ENCODE results near the gene HERPUD2. TPM values are rescaled to one million over a fixed set of nuclear protein-coding genes. Genes with fewer than 3 reads are reported as not detected.

Gene HERPUD2
- total RNA-seq, 2 donors from 2014 or later, result 24.2 to 30.1 TPM

GRCh38 chr7:35726654-35727053 lies 31.7 kb upstream of the HERPUD2 start:
- no peaks in the 10 kb centered on the region for H3K36me3 ChIP-seq (ENCODE audit: control insufficient read depth, insufficient read depth, low read length)
- H3K27ac ChIP-seq (ENCODE audit: low read depth, low read length), result no peak overlapping the region
- Mint-ChIP-seq H3K9me3 (no peaks in the 10 kb centered on the region), H3K4me3 (no peak overlapping the region), H3K4me1 (peaks cover 18% of the 10 kb centered on the region), H3K27me3 (ENCODE audit: insufficient read depth) (no peaks in the 10 kb centered on the region), H3K27ac (no peak overlapping the region), H3K36me3 (ENCODE audit: low read depth) (no peaks in the 10 kb centered on the region)
- no peak overlapping the region for H3K9ac ChIP-seq (ENCODE audit: extremely low read depth, low read length, poor library complexity, severe bottlenecking)
- TF ChIP-seq CTCF (conservative IDR thresholded peaks at IDR 0.05), result no peak
- H3K9me3 ChIP-seq (ENCODE audit: control insufficient read depth, low read length), result no peaks in the 10 kb centered on the region
- H3K4me3 ChIP-seq (ENCODE audit: low read length), result no peak overlapping the region
- 94 to 100% methylated on average over 3 of the region's 3 CpGs for WGBS, 2 experiments (ENCODE audit: insufficient coverage in 1 of 2, insufficient read length in 1 of 2)
- H3K4me1 ChIP-seq (ENCODE audit: control insufficient read depth, insufficient read depth, low read length), result no peaks in the 10 kb centered on the region
- no peaks in the 10 kb centered on the region for H3K27me3 ChIP-seq (ENCODE audit: control insufficient read depth, insufficient read depth, low read length, poor library complexity, severe bottlenecking)
- DNase-seq, result no peak

GRCh38 chr7:35725280-35725680 lies 30.3 kb upstream of the HERPUD2 start:
- H3K4me1 ChIP-seq (ENCODE audit: control insufficient read depth, insufficient read depth, low read length), result no peaks in the 10 kb centered on the region
- no peak overlapping the region for H3K27ac Mint-ChIP-seq
- no peaks in the 10 kb centered on the region for H3K27me3 Mint-ChIP-seq (ENCODE audit: insufficient read depth)
- H3K36me3 Mint-ChIP-seq (ENCODE audit: low read depth), result no peaks in the 10 kb centered on the region
- H3K4me3 Mint-ChIP-seq, result no peak overlapping the region
- H3K9ac ChIP-seq (ENCODE audit: extremely low read depth, low read length, poor library complexity, severe bottlenecking), result no peak overlapping the region
- no peaks in the 10 kb centered on the region for H3K9me3 Mint-ChIP-seq
- H3K27me3 ChIP-seq (ENCODE audit: control insufficient read depth, insufficient read depth, low read length, poor library complexity, severe bottlenecking), result no peaks in the 10 kb centered on the region
- no peaks in the 10 kb centered on the region for H3K36me3 ChIP-seq (ENCODE audit: control insufficient read depth, insufficient read depth, low read length)
- TF ChIP-seq CTCF (conservative IDR thresholded peaks at IDR 0.05), result no peak
- H3K9me3 ChIP-seq (ENCODE audit: control insufficient read depth, low read length), result no peaks in the 10 kb centered on the region
- H3K27ac ChIP-seq (ENCODE audit: low read depth, low read length), result no peak overlapping the region
- peaks cover 18% of the 10 kb centered on the region for H3K4me1 Mint-ChIP-seq
- DNase-seq, result no peak
- 96 to 100% methylated on average over 5 to 10 of the region's 10 CpGs for WGBS, 2 experiments (ENCODE audit: insufficient coverage in 1 of 2, insufficient read length in 1 of 2)
- H3K4me3 ChIP-seq (ENCODE audit: low read length), result no peak overlapping the region

- Histone ChIP-seq H3K27ac (ENCODE audit: low read depth, low read length) (no peak overlapping the region), H3K36me3 (ENCODE audit: control insufficient read depth, insufficient read depth, low read length) (no peaks in the 10 kb centered on the region), H3K27me3 (ENCODE audit: control insufficient read depth, insufficient read depth, low read length, poor library complexity, severe bottlenecking) (no peaks in the 10 kb centered on the region), H3K4me3 (ENCODE audit: low read length) (no peak overlapping the region), H3K4me1 (ENCODE audit: control insufficient read depth, insufficient read depth, low read length) (no peaks in the 10 kb centered on the region), H3K9ac (ENCODE audit: extremely low read depth, low read length, poor library complexity, severe bottlenecking) (no peak overlapping the region), H3K9me3 (ENCODE audit: control insufficient read depth, low read length) (no peaks in the 10 kb centered on the region)
- Mint-ChIP-seq H3K36me3 (ENCODE audit: low read depth) (no peaks in the 10 kb centered on the region), H3K27me3 (ENCODE audit: insufficient read depth) (no peaks in the 10 kb centered on the region), H3K4me3 (no peak overlapping the region), H3K4me1 (no peaks in the 10 kb centered on the region), H3K9me3 (no peaks in the 10 kb centered on the region), H3K27ac (no peak overlapping the region)
- no peak for DNase-seq
- no peak for TF ChIP-seq CTCF (conservative IDR thresholded peaks at IDR 0.05)
- 97 to 100% methylated on average over 1 to 2 of the region's 4 CpGs for WGBS, 2 experiments (ENCODE audit: insufficient coverage in 1 of 2, insufficient read length in 1 of 2)
Observed at GRCh38 chr7:35723011-35723410, 28.1 kb upstream of the HERPUD2 start.
